Body of pancreas (tissue), 4 donors: ENCODE data around the gene SZRD1. TPM values are rescaled to one million over a fixed set of nuclear protein-coding genes. Genes with fewer than 3 reads are reported as not detected.

Experiments used
- ATAC-seq: fragments of 150-250 bp; one replicate; pipeline ENCODE4 v1.9.1; 2016
- DNase-seq, 4 donors: peaks; one replicate each; pipeline ENCODE4 v3.0.0-alpha.2; 2019
- H3K27ac ChIP-seq, 4 donors: fragments of 200-600 bp; sonication (generic); 1 replicate in 3 of 4; 2 replicates in 1 of 4; pipeline versions ENCODE4 v1.5.1 to v1.6.1; 2016 to 2019; ENCODE audit warnings: mild to moderate bottlenecking in 1 of 4, mixed read lengths in 1 of 4, moderate library complexity in 1 of 4
- H3K27me3 ChIP-seq, 2 donors: fragments of 200-600 bp; sonication (generic); one replicate each; pipeline ENCODE4 v1.6.0; 2016; ENCODE audit warnings: mild to moderate bottlenecking in 1 of 2
- H3K36me3 ChIP-seq, 2 donors: fragments of 200-600 bp; sonication (generic); replicated peaks in 1 of 2; 2 replicates each; pipeline ENCODE4 v1.5.1; 2016; ENCODE audit warnings: low read depth in 2 of 2; ENCODE audit not compliant: insufficient read depth in 1 of 2
- H3K4me1 ChIP-seq: fragments of 200-600 bp; sonication (generic); one replicate; pipeline ENCODE4 v1.6.0; 2016
- H3K4me3 ChIP-seq, 2 donors: fragments of 200-600 bp; sonication (generic); 1 replicate in 1 of 2; 2 replicates in 1 of 2; pipeline ENCODE4 v1.5.1; 2016 to 2019
- H3K9me3 ChIP-seq, 3 donors: fragments of 200-600 bp; sonication (generic); 1 replicate in 2 of 3; 2 replicates in 1 of 3; pipeline ENCODE4 v1.5.1; 2016
- POLR2A ChIP-seq, 3 donors: fragments of 450-650 bp; IDR thresholded peaks; one replicate each; pipeline ENCODE4 v1.6.1; 2016; ENCODE audit warnings: antibody characterized with exemption in 3 of 3, mild to moderate bottlenecking in 2 of 3
- WGBS, 2 donors: methylation state at CpG; one replicate each; pipeline ENCODE4 v1.1.5; 2017; 5-methylcytosine and 5-hydroxymethylcytosine counted together
- intact Hi-C: fragments of 100-400 bp; cut with DNase I; formaldehyde crosslinking; loops from one replicate; pipeline ENCODE4 v1.15.1; 2023
- total RNA-seq, 2 donors: library from RNA; depleted of rRNA; stranded (reverse); fragments of >200 nt; gene quantifications; one replicate each; pipeline ENCODE4 v1.1.0, GENCODE V29; 2016
- TF ChIP-seq, protein P1 (sequence below), 7 experiments: fragments of 450-650 bp in 4 of 7; fragments of 200-600 bp in 3 of 7; sonication (generic) in 3 of 7; IDR thresholded peaks; one replicate each; pipeline ENCODE4 v1.5.1; 2016 to 2019; ENCODE audit warnings: antibody characterized with exemption in 7 of 7

The SZRD1 gene
- 10 to 100 TPM; 26.4 to 29.8 TPM for total RNA-seq

DNA sequence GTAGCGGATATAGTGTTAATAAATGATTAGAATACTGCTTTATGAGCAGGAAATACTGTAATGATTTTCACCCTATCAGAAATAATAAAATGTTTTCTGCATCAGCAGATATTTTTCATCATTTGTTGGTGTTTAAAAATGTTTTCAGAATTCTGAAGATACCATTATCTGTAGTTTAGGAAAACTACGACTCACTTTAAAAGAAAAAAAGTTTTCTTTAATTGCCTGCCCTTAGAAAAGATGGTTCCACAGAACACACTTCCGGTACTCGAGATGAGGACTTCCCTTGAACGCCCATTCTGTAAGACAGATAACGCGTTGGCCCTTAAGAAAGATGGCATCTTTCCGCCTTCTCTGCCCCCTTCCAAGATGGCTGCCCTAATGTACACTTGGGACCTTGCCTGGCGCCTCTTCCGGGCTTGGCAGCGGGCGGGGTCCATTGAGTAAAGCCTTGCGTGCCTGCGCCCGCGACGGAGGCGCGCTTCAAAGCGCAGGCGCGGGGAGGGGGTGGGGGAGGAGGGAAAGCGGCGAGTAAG, at the start of gene SZRD1:
Gene SZRD1, plus strand, starts transcription at position 521 of the 536 bp plus-strand sequence. CDS start 16 bp downstream, outside the sequence.
- no peak for TF ChIP-seq POLR2A (IDR thresholded peaks at IDR 0.05)
- TF ChIP-seq, protein P1, sequence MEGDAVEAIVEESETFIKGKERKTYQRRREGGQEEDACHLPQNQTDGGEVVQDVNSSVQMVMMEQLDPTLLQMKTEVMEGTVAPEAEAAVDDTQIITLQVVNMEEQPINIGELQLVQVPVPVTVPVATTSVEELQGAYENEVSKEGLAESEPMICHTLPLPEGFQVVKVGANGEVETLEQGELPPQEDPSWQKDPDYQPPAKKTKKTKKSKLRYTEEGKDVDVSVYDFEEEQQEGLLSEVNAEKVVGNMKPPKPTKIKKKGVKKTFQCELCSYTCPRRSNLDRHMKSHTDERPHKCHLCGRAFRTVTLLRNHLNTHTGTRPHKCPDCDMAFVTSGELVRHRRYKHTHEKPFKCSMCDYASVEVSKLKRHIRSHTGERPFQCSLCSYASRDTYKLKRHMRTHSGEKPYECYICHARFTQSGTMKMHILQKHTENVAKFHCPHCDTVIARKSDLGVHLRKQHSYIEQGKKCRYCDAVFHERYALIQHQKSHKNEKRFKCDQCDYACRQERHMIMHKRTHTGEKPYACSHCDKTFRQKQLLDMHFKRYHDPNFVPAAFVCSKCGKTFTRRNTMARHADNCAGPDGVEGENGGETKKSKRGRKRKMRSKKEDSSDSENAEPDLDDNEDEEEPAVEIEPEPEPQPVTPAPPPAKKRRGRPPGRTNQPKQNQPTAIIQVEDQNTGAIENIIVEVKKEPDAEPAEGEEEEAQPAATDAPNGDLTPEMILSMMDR (IDR thresholded peaks at IDR 0.05) = no peak
- Histone ChIP-seq H3K9me3 (no peaks in the 10 kb centered on the region), H3K36me3 (no peaks in the 10 kb centered on the region), H3K4me1 (peaks cover 64% of the 10 kb centered on the region), H3K27ac (peak within 1 kb of the TSS; percentile 92 to 94 (median 93)), H3K4me3 (peak within 1 kb of the TSS; percentile 66 to 73), H3K27me3 (no peaks in the 10 kb centered on the region)
- peak; percentile 93 for ATAC-seq
- WGBS, 2 donors = 0 to 1% methylated on average over 17 to 23 of the region's 24 CpGs
- peak; percentile 97 to 99 (median 98) for DNase-seq
- intact Hi-C loops = no loop called here

- peak in 2 of 4 donors; percentile 19 to 43 for DNase-seq
- no peaks in the 10 kb centered on the region for H3K9me3 ChIP-seq
- peaks cover 48% of the 10 kb centered on the region for H3K4me1 ChIP-seq
- H3K36me3 ChIP-seq = peaks cover 0 to 5% of the 10 kb centered on the region in 2 donors
- no peak overlapping the region for H3K27ac ChIP-seq
- no peak for TF ChIP-seq POLR2A (IDR thresholded peaks at IDR 0.05)
- TF ChIP-seq, protein P1 (IDR thresholded peaks at IDR 0.05) = no peak
- no peaks in the 10 kb centered on the region for H3K27me3 ChIP-seq
- no peak for ATAC-seq
- no peak overlapping the region for H3K4me3 ChIP-seq
- intact Hi-C loops = no loop called here
- 83 to 85% methylated on average over 3 of the region's 3 CpGs for WGBS, 2 donors
These were observed 48.5 kb upstream of the SZRD1 start for GRCh38 chr1:16318555-16318954.

DNA sequence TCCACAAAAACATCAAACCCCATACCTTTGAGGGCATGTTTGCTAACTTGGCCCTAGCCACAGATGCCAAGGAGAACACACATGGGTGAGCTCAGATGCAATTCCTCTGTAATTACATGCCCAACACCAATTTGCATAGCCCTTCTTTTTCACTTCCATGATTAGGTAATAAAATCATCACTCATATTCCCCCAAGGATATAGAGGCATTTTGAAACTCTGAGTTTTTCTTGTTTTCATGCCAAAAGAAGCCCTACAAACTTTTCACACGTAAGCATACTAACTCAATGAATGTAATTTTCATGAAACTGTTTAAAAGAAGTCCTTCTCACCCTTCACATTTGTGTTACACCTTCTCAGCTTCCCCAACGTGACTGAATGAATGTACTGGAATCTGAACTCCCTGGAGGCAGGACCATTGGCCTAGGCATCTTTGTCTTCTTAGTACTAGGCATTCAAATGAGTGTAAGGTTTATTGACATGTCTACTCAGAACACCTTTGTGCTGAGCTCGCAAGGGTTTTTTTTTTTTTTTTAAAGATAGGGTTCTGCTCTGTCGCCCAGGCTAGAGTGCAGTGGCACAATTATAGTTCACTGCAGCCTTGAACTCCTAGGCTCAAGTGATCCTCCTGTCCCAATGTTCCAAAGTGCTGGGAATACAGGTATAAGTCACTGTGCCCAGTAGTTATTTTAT, 45.7 kb upstream of the SZRD1 start:
- no peaks in the 10 kb centered on the region for H3K9me3 ChIP-seq
- no peak overlapping the region for H3K27ac ChIP-seq
- no peaks in the 10 kb centered on the region for H3K27me3 ChIP-seq
- intact Hi-C loops = no loop called here
- no peak overlapping the region for H3K4me3 ChIP-seq
- ATAC-seq = no peak
- 62 to 76% methylated on average over 4 of the region's 4 CpGs for WGBS, 2 donors
- TF ChIP-seq POLR2A (IDR thresholded peaks at IDR 0.05) = no peak
- TF ChIP-seq, protein P1 (IDR thresholded peaks at IDR 0.05) = no peak
- peaks cover 29% of the 10 kb centered on the region for H3K4me1 ChIP-seq
- DNase-seq = no peak
- H3K36me3 ChIP-seq = no peaks in the 10 kb centered on the region

GRCh38 chr1:16324456-16324890, 42.6 kb upstream of the SZRD1 start:
- H3K27ac ChIP-seq = peak overlapping the region in 1 of 4 donors; percentile 18
- no peak for TF ChIP-seq POLR2A (IDR thresholded peaks at IDR 0.05)
- TF ChIP-seq, protein P1 (IDR thresholded peaks at IDR 0.05) = no peak
- no peak overlapping the region for H3K4me3 ChIP-seq
- no peaks in the 10 kb centered on the region for H3K36me3 ChIP-seq
- DNase-seq (peak in 3 of 4 donors; percentile 18 to 40 (median 24)), ATAC-seq (peak; percentile 69)
- intact Hi-C loops = no loop called here
- H3K4me1 ChIP-seq = peaks cover 8% of the 10 kb centered on the region
- 94 to 95% methylated on average over 6 of the region's 6 CpGs for WGBS, 2 donors
- H3K27me3 ChIP-seq = no peaks in the 10 kb centered on the region
- no peaks in the 10 kb centered on the region for H3K9me3 ChIP-seq
